Endometrial microvascular endothelial cells (primary cell): Measurements from ENCODE around the gene ASL. TPM values are rescaled to one million over a fixed set of nuclear protein-coding genes. Genes with fewer than 3 reads are reported as not detected.
"Not testable (repeated sequence)": the region's sequence is repeated elsewhere in the genome, so short reads cannot be mapped to it uniquely, and the experiment has no call there.

Experiments used
- in situ Hi-C: cut with HindIII; loops from 2 replicates; pipeline ENCODE4 v1.10.0; 2017; ENCODE audit warnings: low sequenced_read_pairs, low pct_unique_long_range_greater_than_20kb; ENCODE audit errors: inconsistent ontology term
- total RNA-seq: library from RNA; depleted of rRNA; stranded (reverse); fragments of >200 nt; gene quantifications from one replicate; pipeline ENCODE4 v1.2.3, GENCODE V29; 2015; ENCODE audit errors: inconsistent ontology term

The ASL gene
- total RNA-seq, 1 donor from 2014 or later, result 76.7 TPM

GRCh38 chr7:66070222-66070621 is 5.4 kb upstream of the ASL start:
- in situ Hi-C loops, result no loop called here

DNA sequence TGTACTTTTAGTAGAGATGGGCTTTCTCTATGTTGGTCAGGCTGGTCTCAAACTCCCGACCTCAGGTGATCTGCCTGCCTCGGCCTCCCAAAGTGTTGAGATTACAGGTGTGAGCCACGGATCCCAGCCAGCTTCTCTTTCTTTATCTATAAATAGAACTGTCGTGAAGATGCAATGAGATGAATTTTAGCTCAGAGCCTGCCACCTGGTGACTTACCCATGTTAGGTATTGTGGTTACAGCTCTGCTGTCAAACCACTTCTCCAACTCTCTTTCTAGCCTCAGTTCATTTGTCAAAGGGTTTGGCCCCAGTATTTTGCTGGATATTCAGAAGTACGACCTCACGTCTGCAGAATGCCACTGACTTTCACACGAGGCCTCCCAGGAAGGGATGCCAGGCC is 3.4 kb upstream of the ASL start:
- in situ Hi-C loops, result not testable (repeated sequence)

DNA sequence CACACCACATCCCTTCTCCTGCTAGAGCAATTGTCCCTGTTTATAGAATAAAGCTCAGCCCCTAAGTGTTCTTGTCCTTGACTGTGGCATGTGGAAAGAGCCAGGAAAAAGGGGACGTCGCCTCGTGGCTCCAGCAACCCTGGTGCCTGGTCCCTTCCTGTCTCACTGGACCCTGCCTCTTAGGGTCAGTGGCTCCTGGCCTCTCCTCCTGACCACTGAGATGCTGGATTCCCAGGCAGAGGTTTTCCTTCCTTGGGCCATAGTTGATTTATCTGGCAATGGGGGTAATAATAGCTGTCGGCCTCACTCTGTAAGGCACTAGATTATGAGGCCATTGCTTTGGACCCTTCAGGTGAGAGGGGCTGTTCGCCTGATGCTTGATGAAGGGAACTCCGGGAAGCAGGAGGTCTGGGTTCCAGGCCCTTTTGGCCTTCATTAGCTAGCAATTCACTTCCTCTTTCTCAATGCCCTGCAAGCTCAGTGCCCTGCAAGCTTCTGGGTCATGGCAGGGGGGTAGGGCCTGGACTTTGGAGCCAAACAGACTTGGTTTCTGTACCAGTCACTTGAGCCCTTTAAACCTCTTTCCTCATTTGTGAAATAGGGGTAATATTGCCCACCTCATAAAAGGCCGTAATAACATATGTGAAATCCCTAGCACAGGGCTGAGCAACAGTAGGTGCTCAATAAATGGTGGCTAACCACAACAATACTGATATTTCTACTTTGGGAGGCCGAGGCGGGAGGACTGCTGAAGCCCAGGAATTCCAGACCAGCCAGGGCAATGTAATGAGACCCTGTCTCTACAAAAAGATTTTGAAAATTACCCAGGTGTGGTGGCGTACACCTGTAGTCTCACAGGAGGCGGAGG is 1.1 kb downstream of the ASL start:
- in situ Hi-C loops, result no loop called here

GRCh38 chr7:66078067-66078466 is 2.4 kb downstream of the ASL start:
- in situ Hi-C loops, result no loop called here

DNA sequence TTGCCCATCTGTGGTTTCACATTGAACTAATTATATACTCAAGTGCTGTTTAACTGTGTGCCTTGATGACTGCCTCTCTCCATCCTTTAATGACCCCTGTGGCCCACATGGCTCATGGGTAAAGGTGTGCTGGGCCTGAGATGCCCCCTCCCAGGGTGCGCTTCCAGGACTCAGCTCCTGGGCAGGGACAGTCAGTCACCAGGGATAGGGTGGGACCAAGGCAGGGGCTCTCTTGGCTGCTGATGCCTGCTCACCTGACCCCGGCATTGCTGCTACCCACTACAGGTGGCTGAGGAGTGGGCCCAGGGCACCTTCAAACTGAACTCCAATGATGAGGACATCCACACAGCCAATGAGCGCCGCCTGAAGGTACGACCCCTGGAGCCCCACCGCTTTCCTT is 6.5 kb downstream of the ASL start:
- in situ Hi-C loops, result no loop called here

GRCh38 chr7:66082886-66083415 is 7.3 kb downstream of the ASL start:
- in situ Hi-C loops, result no loop called here

- in situ Hi-C loops, result no loop called here
Observed at GRCh38 chr7:66083677-66084076, 8.1 kb downstream of the ASL start.

DNA sequence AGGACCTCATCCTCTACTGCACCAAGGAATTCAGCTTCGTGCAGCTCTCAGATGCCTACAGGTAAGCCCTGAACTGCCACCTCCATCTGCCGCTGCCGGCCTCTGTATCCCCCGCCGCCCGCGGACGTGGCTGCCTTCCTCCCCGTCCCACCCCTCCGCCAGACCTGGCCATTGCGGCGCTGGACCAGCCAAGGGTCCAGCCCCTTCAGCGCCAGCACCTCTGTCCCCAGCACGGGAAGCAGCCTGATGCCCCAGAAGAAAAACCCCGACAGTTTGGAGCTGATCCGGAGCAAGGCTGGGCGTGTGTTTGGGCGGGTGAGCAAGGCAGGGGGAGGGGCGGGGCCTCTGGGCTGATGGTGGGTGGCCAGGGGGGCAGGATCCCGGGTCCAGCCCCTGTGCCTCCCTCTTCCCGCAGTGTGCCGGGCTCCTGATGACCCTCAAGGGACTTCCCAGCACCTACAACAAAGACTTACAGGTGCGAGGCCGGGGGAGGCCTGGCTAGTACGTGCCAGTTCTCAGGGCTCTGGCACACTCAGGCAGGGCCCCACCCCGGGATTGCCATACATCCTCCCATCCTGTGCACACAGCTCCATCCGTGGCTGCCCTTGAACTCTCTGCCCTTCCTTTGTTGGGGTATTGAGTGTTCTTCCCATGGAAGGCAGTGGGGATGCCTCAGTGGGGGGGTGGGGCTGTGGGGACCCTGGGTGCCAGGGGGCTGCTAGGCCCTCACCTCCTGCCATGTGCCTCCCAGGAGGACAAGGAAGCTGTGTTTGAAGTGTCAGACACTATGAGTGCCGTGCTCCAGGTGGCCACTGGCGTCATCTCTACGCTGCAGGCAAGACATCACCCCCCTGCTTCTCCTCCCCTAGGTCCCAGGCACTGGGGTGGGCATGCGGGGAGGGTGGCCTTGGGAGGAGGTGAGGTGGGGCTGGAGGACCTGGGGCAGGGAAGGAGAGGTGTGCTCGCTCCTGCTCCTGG is 13.5 kb downstream of the ASL start:
- in situ Hi-C loops, result no loop called here

GRCh38 chr7:66092654-66093053 is 17.0 kb downstream of the ASL start:
- in situ Hi-C loops, result no loop called here

- in situ Hi-C loops, result no loop called here
Observed at GRCh38 chr7:66095010-66095409, 19.4 kb downstream of the ASL start.

DNA sequence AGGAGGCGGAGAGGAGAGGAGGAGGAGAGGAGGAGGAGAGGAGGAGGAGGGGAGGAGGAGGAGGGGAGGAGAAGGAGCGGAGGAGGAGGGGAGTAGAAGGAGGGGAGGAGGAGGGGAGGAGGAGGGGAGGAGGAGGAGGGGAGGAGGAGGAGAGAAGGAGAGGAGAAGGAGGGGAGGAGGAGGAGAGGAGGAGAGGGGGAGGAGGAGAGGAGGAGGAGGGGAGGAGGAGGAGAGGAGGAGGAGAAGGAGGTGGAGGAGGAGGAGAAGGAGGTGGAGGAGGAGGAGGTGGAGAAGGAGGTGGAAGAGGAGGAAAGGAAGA is 23.6 kb downstream of the ASL start:
- in situ Hi-C loops, result no loop called here

DNA sequence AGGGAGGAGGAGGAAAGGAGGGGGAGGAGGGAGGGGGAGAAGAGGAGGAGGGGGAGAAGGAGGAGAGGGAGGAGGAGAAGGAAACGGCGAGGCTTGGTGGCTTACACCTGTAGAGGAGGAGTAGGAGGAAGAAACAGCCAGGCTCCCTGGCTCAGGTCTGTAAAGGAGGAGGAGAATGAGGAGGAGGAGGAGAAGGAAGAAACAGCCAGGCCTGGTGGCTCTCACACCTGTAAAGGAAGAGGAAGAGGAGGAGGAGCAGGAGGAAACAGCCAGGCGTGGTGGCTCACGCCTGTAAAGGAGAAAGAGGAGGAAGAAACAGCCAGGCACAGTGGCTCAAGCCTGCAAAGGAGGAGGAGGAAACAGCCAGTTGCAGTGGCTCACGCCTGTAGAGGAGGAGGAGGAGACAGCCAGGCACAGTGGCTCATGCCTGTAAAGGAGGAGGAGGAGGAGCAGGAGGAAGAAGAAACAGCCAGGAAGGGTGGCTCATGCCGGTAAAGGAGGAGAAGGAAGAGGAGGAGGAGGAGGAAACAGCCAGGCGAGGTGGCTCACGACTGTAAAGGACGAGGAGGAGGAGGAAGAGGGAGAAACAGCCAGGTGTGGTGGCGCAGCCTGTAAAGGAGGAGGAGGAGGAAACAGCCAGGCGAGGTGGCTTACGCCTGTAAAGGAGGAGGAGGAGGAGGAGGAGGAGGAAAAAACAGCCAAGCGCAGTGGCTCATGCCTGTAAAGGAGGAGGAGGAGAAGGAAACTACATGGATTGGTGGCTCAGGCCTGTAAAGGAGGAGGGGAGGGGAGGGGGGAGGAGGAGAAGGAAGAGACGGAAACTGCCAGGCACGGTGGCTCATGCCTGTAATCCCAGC is 24.2 kb downstream of the ASL start:
- in situ Hi-C loops, result no loop called here

GRCh38 chr7:66100408-66101050 is 24.9 kb downstream of the ASL start:
- in situ Hi-C loops, result no loop called here

GRCh38 chr7:66102168-66102567 is 26.5 kb downstream of the ASL start:
- in situ Hi-C loops, result not testable (repeated sequence)

DNA sequence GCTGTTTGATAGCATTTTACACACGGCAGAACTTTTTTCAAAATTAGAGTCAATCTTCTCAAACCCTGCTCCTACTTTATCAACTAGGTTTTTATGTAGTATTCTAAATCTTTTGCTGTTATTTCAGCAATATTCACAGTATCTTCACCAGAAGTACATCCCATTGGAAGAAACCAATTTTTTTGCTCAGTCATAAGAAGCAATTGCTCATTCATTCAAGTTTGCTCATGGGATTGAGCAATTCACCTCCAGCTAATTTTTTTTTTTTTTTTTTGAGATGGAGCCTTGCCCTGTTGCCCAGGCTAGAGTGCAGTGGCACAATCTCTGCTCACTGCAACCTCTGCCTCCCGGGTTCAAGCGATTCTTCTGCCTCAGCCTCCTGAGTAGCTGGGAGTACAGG is 28.4 kb downstream of the ASL start:
- in situ Hi-C loops, result not testable (repeated sequence)

DNA sequence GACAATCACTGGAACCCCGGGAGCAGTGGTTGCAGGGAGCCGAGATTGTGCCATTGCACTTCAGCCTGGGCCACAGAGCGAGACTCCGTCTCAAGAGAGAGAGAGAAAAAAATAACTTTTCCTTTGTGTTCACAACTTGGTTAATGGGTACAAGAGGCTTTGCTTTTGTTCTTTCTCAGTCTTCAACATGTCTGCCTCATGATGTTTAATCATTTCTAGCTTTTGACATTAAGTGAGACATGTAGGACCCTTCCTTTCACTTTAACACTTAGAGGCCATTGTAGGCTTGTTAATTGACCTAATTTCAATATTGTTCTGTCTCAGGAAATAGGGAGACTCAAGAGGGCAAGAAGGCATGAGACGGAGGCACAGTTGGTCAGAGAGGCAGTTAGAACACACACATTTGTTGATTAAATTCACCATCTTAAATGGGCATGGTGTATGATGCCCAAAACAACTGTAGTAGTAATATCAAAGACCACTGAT is 29.7 kb downstream of the ASL start:
- in situ Hi-C loops, result no loop called here

GRCh38 chr7:66108410-66108809 is 32.8 kb downstream of the ASL start:
- in situ Hi-C loops, result not testable (repeated sequence)

DNA sequence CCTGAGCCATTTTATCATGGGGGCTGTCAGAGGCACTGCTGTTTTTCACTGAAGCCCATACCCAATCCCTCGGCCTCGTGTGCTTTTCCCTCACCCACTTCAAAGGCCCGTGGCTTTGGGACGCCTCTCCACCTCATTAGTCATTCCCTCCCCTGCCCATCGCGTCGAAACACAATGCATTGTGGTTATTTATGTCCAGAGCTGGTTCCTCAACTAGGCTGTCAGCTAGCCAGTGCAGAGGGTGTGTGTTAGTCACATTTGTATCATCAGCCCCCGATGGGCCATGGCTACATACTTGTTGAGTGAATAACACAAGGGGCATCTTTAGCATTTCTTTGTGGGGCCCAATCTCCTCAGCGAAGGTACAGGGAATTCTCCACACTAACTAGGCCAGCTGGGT is 35.2 kb downstream of the ASL start:
- in situ Hi-C loops, result no loop called here
